ENCODE data around the gene PMCH. TPM values are rescaled to one million over a fixed set of nuclear protein-coding genes. Genes with fewer than 3 reads are reported as not detected.

PMCH gene
- total RNA-seq, 4 donors from 2014 or later: not detected

DNA sequence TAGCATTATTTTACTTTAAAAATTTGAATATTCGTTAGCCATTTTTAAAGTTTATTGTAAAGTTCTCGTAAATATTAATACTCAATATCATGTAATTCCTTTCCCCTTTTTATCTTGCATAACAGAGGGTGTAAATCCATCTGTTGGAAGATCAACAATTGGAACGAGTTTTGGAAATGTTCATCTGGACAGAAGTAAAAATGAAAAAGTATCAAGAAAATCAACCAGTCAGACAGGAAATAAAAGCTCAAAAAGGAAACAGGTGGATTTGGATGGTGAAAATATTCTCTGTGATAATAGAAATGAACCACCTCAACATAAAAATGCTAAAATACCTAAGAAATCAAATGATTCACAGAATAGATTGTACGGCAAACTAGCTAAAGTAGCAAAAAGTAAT, 1.8 kb downstream of the PMCH start:
- WGBS, 2 donors: 69 to 79% methylated on average over 4 of the region's 4 CpGs
- DNase-seq (ENCODE audit: low spot score in 2 of 2): no peak
- TF ChIP-seq, protein P1, sequence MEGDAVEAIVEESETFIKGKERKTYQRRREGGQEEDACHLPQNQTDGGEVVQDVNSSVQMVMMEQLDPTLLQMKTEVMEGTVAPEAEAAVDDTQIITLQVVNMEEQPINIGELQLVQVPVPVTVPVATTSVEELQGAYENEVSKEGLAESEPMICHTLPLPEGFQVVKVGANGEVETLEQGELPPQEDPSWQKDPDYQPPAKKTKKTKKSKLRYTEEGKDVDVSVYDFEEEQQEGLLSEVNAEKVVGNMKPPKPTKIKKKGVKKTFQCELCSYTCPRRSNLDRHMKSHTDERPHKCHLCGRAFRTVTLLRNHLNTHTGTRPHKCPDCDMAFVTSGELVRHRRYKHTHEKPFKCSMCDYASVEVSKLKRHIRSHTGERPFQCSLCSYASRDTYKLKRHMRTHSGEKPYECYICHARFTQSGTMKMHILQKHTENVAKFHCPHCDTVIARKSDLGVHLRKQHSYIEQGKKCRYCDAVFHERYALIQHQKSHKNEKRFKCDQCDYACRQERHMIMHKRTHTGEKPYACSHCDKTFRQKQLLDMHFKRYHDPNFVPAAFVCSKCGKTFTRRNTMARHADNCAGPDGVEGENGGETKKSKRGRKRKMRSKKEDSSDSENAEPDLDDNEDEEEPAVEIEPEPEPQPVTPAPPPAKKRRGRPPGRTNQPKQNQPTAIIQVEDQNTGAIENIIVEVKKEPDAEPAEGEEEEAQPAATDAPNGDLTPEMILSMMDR (IDR thresholded peaks at IDR 0.05): no peak
- no peak for TF ChIP-seq POLR2A (IDR thresholded peaks at IDR 0.05)
- H3K4me3 ChIP-seq (ENCODE audit: low read depth, poor library complexity, severe bottlenecking): no peak overlapping the region
- intact Hi-C loops (cut with DNase I; ENCODE audit: low total_unique reads): no loop called here

DNA sequence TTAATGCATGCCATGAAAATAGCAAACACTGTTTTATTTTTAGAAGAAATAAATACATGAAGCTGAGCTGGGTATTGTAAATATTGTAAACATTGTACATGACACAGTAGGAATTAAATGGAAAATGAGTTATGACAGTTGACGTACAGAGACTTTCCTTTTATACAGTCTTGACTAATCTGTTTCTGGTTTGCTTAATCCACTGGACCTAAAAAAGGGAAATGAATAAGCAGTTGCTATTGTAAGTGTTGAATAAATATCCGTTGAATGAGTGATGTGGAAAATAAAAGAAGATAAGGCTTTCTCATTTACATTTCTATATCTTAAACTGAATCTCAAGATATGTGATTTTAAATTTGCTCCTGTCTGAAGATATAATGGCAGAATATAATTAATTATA, 15.0 kb downstream of the PMCH start:
- no peak overlapping the region for H3K4me3 ChIP-seq (ENCODE audit: low read depth, poor library complexity, severe bottlenecking)
- intact Hi-C loops (cut with DNase I; ENCODE audit: low total_unique reads): no loop called here
- WGBS, 2 donors: 77 to 83% methylated on average over 2 of the region's 2 CpGs
- DNase-seq (ENCODE audit: low spot score in 2 of 2): no peak
- no peak for TF ChIP-seq POLR2A (IDR thresholded peaks at IDR 0.05)
- TF ChIP-seq, protein P1 (IDR thresholded peaks at IDR 0.05): no peak

DNA sequence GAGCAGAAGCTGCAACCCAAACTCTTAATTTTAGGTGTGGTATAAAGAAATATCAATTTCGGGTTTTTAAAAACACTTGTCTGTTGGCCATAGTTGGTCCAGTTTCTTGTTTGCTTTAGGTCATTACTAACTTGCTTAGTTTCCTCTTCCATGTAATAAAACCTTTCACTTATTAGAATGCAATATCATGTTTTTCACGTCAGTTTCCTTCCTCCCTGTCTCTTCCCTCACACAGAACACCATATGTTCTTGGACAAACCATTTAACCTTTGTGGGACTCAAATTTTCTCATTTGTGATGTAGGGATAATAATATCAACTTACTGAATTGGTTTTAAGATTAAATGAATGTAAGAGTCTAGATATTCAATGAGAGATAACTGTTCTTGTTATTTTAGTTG, 22.9 kb downstream of the PMCH start:
- H3K4me3 ChIP-seq (ENCODE audit: low read depth, poor library complexity, severe bottlenecking): no peak overlapping the region
- no peak for DNase-seq (ENCODE audit: low spot score in 2 of 2)
- no peak for TF ChIP-seq POLR2A (IDR thresholded peaks at IDR 0.05)
- TF ChIP-seq, protein P1 (IDR thresholded peaks at IDR 0.05): no peak
- intact Hi-C loops (cut with DNase I; ENCODE audit: low total_unique reads): no loop called here
- 85 to 87% methylated on average over 2 of the region's 2 CpGs for WGBS, 2 donors

GRCh38 chr12:102174117-102174516, 23.5 kb downstream of the PMCH start:
- DNase-seq (ENCODE audit: low spot score in 2 of 2): no peak
- 92 to 94% methylated on average over 2 of the region's 2 CpGs for WGBS, 2 donors

GRCh38 chr12:102172436-102172835, 25.2 kb downstream of the PMCH start:
- TF ChIP-seq, protein P1 (IDR thresholded peaks at IDR 0.05): no peak
- TF ChIP-seq POLR2A (IDR thresholded peaks at IDR 0.05): no peak
- DNase-seq (ENCODE audit: low spot score in 2 of 2): no peak
- intact Hi-C loops (cut with DNase I; ENCODE audit: low total_unique reads): no loop called here
- H3K4me3 ChIP-seq (ENCODE audit: low read depth, poor library complexity, severe bottlenecking): no peak overlapping the region

More at GRCh38 chr12:102174117-102174516, 23.5 kb downstream of the PMCH start:
- intact Hi-C loops (cut with DNase I; ENCODE audit: low total_unique reads): no loop called here
- TF ChIP-seq, protein P1 (IDR thresholded peaks at IDR 0.05): no peak
- no peak for TF ChIP-seq POLR2A (IDR thresholded peaks at IDR 0.05)
- H3K4me3 ChIP-seq (ENCODE audit: low read depth, poor library complexity, severe bottlenecking): no peak overlapping the region

GRCh38 chr12:102171951-102172350, 25.7 kb downstream of the PMCH start:
- intact Hi-C loops (cut with DNase I; ENCODE audit: low total_unique reads): no loop called here
- H3K4me3 ChIP-seq (ENCODE audit: low read depth, poor library complexity, severe bottlenecking): no peak overlapping the region
- TF ChIP-seq, protein P1 (IDR thresholded peaks at IDR 0.05): no peak
- TF ChIP-seq POLR2A (IDR thresholded peaks at IDR 0.05): no peak
- no peak for DNase-seq (ENCODE audit: low spot score in 2 of 2)
